Tibial artery (tissue), 4 donors: ENCODE measurements around the gene SEPTIN12.

Experiments used
- DNase-seq, 2 donors: peaks; one replicate each; pipeline ENCODE4 v3.0.0-alpha.2; 2019
- H3K27ac ChIP-seq, 2 donors: fragments of 200-600 bp; sonication (generic) in 1 of 2; 1 replicate in 1 of 2; 2 replicates in 1 of 2; pipeline ENCODE4 v1.5.1; 2018 to 2019; ENCODE audit warnings: mild to moderate bottlenecking in 1 of 2
- H3K27me3 ChIP-seq, 2 donors: fragments of 200-600 bp; sonication (generic) in 1 of 2; one replicate each; pipeline versions ENCODE4 v1.5.1 to v1.6.0; 2016 to 2019
- H3K36me3 ChIP-seq, 3 donors: fragments of 200-600 bp; sonication (generic) in 2 of 3; one replicate each; pipeline ENCODE4 v1.5.1; 2016 to 2019; ENCODE audit warnings: mild to moderate bottlenecking in 2 of 3
- H3K4me1 ChIP-seq, 4 donors: fragments of 200-600 bp; sonication (generic) in 2 of 4; 1 replicate in 3 of 4; 2 replicates in 1 of 4; pipeline ENCODE4 v1.5.1; 2016 to 2019
- H3K4me3 ChIP-seq, 2 donors: fragments of 200-600 bp; sonication (generic) in 1 of 2; 1 replicate in 1 of 2; 2 replicates in 1 of 2; pipeline ENCODE4 v1.5.1; 2018 to 2019; ENCODE audit warnings: mild to moderate bottlenecking in 2 of 2
- H3K9me3 ChIP-seq, 3 donors: fragments of 200-600 bp; sonication (generic) in 1 of 3; one replicate each; pipeline ENCODE4 v1.5.1; 2016 to 2019
- CTCF ChIP-seq, 2 experiments: fragments of 200-600 bp in 1 of 2; fragments of 450-650 bp in 1 of 2; IDR thresholded peaks; one replicate each; pipeline ENCODE4 v1.5.1; 2017 to 2019; ENCODE audit warnings: antibody characterized with exemption in 2 of 2, mild to moderate bottlenecking in 1 of 2, moderate library complexity in 1 of 2
- intact Hi-C: fragments of 100-400 bp; cut with DNase I; formaldehyde crosslinking; loops from one replicate; pipeline ENCODE4 v1.15.0; 2023; ENCODE audit warnings: low total_unique reads

The SEPTIN12 gene

GRCh38 chr16:4780235-4780634, 7.9 kb downstream of the SEPTIN12 start:
- H3K4me1 ChIP-seq: no peaks in the 10 kb centered on the region
- no peak overlapping the region for H3K27ac ChIP-seq
- H3K9me3 ChIP-seq: no peaks in the 10 kb centered on the region
- TF ChIP-seq CTCF (IDR thresholded peaks at IDR 0.05): no peak
- peaks cover 0 to 5% of the 10 kb centered on the region in 2 donors for H3K27me3 ChIP-seq
- no peak overlapping the region for H3K4me3 ChIP-seq
- no peak for DNase-seq
- intact Hi-C loops: no loop called here
- H3K36me3 ChIP-seq: no peaks in the 10 kb centered on the region

- peaks cover 0 to 5% of the 10 kb centered on the region in 2 donors for H3K27me3 ChIP-seq
- DNase-seq: no peak
- H3K36me3 ChIP-seq: no peaks in the 10 kb centered on the region
- intact Hi-C loops: no loop called here
- TF ChIP-seq CTCF (IDR thresholded peaks at IDR 0.05): no peak
- no peaks in the 10 kb centered on the region for H3K9me3 ChIP-seq
- no peaks in the 10 kb centered on the region for H3K4me1 ChIP-seq
- H3K4me3 ChIP-seq: no peak overlapping the region
- no peak overlapping the region for H3K27ac ChIP-seq
Measured at GRCh38 chr16:4778050-4778392, 10.1 kb downstream of the SEPTIN12 start.

- DNase-seq: no peak
- H3K36me3 ChIP-seq: no peaks in the 10 kb centered on the region
- TF ChIP-seq CTCF (IDR thresholded peaks at IDR 0.05): no peak
- H3K4me3 ChIP-seq: no peak overlapping the region
- intact Hi-C loops: no loop called here
- peaks cover 0 to 5% of the 10 kb centered on the region in 2 donors for H3K27me3 ChIP-seq
- no peaks in the 10 kb centered on the region for H3K4me1 ChIP-seq
- no peaks in the 10 kb centered on the region for H3K9me3 ChIP-seq
- no peak overlapping the region for H3K27ac ChIP-seq
Measured at GRCh38 chr16:4777339-4778049, 10.7 kb downstream of the SEPTIN12 start.

GRCh38 chr16:4776141-4776705, 11.9 kb downstream of the SEPTIN12 start:
- no peak for DNase-seq
- peaks cover 0 to 5% of the 10 kb centered on the region in 2 donors for H3K27me3 ChIP-seq
- no peaks in the 10 kb centered on the region for H3K9me3 ChIP-seq
- no peaks in the 10 kb centered on the region for H3K4me1 ChIP-seq
- intact Hi-C loops: no loop called here
- H3K4me3 ChIP-seq: no peak overlapping the region
- H3K36me3 ChIP-seq: no peaks in the 10 kb centered on the region
- H3K27ac ChIP-seq: no peak overlapping the region
- no peak for TF ChIP-seq CTCF (IDR thresholded peaks at IDR 0.05)

- no peak overlapping the region for H3K4me3 ChIP-seq
- no peak for TF ChIP-seq CTCF (IDR thresholded peaks at IDR 0.05)
- H3K36me3 ChIP-seq: no peaks in the 10 kb centered on the region
Measured at GRCh38 chr16:4775005-4775404, 13.1 kb downstream of the SEPTIN12 start.

More at GRCh38 chr16:4775005-4775404, 13.1 kb downstream of the SEPTIN12 start:
- peaks cover 0 to 5% of the 10 kb centered on the region in 2 donors for H3K27me3 ChIP-seq
- DNase-seq: no peak
- no peak overlapping the region for H3K27ac ChIP-seq
- H3K9me3 ChIP-seq: no peaks in the 10 kb centered on the region
- H3K4me1 ChIP-seq: no peaks in the 10 kb centered on the region
- intact Hi-C loops: no loop called here
